ENCODE data around the gene RAB11FIP3. TPM values are rescaled to one million over a fixed set of nuclear protein-coding genes. Genes with fewer than 3 reads are reported as not detected.

The RAB11FIP3 gene
- total RNA-seq, 1 donor from 2014 or later, result 17.2 TPM

DNA sequence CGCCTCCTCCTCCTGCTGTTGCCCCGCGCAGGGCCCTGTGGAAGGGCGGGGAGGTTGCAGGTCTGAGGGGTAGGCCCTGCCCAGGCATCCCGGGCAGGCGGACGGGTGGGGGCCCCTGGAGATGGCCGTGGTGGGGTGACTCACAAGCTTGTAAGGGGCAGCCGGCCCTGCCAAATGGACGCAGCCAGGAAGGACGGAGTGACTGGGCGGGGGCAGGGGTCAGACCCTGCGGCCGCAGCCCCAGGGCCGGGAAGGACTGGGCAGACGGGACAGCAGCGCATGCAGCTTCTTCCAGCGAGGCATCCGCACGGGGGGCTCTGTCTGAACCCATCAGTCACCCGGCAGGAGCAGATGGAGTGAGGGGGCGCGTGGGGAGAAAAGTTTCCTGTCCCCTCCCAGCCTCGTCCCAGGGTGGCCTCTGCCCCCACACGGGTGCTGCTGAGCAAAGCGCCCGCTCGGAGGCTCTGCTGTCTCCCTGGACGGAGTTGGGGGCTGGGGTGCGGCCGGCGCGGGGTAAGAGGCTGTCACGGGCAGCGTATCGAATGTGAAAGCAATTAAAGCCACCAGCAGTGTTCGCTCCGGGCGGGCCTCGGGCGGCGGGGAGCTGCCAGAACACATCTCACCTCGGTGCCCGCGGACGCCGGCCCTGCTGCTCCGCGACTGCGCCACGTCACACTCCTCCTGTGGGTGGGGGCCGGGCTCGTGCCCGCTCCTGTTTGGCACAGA lies 129.4 kb downstream of the RAB11FIP3 start:
- no peak for DNase-seq

GRCh38 chr16:555528-556473 lies 130.4 kb downstream of the RAB11FIP3 start:
- no peak for DNase-seq

GRCh38 chr16:556474-557173 lies 131.2 kb downstream of the RAB11FIP3 start:
- no peak for DNase-seq

- no peak for DNase-seq
Observed at GRCh38 chr16:557463-558297, 132.2 kb downstream of the RAB11FIP3 start.

- DNase-seq, result no peak
Observed at GRCh38 chr16:558298-559020, 133.0 kb downstream of the RAB11FIP3 start.

- no peak for DNase-seq
Observed at GRCh38 chr16:559021-559380, 133.6 kb downstream of the RAB11FIP3 start.

DNA sequence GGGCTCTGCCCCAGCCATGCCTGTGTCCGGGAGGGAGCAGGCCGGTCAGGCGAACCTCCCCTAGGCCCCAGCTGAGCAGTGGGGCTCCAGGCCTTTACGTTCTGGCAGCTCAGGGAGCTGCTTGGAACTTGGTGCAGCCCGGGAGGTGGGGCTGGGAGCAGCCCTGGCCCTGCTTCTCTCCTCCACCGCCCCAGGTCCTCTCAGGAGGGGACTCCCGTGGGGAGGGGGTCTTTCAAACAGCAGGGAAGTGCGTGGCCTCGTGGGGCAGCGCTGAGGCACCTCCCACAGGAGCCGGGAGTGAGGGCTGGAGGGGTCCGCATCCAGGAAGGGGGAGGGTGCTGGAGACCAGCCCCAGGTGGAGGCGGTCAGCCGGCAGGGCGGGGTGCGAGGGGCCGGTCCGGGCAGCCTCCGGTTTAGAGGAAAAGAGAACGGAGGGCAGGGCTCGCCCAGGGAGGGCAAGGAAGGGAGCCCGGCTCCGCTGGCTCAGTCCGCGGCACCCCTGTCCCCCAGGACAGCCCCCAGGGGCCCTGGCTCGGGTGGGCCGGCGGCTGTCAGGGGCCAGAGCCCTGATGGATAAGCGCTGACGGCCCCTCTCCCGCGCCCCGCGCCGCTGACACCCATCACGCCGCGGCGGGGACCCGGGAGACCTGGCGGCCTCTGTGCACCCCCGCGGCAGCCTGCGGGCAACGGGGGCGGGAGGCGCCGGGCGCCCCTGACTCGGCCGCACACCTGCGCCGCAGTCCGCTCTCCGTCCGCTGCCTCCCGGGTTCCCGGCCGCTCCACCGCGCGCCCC lies 134.2 kb downstream of the RAB11FIP3 start:
- DNase-seq, result no peak

GRCh38 chr16:560204-560700 lies 134.8 kb downstream of the RAB11FIP3 start, which contains the start of gene PRR35:
TSS of gene PRR35 (plus strand) at chr16:560394. CDS start at chr16:563295, 2,901 bp downstream.
- no peak for DNase-seq

- DNase-seq, result no peak
Observed at GRCh38 chr16:560701-561412, 135.4 kb downstream of the RAB11FIP3 start.

DNA sequence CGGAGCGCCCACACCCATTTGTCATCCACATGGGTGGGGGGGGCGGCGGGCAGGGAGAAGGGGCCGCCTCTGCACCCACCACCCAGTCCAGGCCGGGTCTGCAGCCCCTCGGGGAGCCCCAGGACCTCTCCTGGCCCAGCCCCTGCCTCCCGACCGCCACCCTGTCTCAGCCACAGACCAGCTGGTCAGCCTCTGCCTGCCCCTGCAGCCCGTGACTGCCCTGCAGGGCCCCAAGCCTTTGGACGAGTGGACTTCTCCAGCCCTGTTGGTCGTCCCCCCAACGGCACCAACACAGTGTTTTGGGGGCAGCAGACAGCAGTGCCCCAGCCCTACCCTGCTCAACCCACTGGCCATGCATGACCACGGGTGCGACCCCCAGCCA lies 136.0 kb downstream of the RAB11FIP3 start:
- no peak for DNase-seq

GRCh38 chr16:561957-562938 lies 136.8 kb downstream of the RAB11FIP3 start:
- DNase-seq, result no peak

DNA sequence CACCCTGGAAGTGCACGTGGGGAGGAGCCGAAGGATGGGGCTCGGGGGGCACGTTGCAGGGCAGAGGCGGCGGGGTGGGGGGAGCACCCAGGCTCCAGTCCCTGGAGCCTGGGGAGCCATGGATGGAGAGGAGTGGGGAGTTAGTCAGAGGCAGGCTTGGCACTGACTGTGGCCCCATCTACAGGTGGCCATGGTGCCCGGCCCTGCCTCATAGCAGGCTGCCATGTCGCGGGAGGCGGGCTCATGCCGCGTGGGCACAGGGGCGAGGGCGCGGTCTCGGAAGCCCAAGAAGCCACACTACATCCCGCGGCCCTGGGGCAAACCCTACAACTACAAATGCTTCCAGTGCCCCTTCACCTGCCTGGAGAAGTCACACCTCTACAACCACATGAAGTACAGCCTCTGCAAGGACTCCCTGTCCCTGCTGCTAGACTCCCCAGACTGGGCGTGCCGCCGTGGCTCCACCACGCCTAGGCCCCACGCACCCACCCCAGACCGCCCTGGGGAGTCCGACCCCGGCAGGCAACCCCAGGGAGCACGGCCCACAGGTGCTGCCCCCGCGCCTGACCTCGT lies 137.7 kb downstream of the RAB11FIP3 start:
- DNase-seq, result no peak

DNA sequence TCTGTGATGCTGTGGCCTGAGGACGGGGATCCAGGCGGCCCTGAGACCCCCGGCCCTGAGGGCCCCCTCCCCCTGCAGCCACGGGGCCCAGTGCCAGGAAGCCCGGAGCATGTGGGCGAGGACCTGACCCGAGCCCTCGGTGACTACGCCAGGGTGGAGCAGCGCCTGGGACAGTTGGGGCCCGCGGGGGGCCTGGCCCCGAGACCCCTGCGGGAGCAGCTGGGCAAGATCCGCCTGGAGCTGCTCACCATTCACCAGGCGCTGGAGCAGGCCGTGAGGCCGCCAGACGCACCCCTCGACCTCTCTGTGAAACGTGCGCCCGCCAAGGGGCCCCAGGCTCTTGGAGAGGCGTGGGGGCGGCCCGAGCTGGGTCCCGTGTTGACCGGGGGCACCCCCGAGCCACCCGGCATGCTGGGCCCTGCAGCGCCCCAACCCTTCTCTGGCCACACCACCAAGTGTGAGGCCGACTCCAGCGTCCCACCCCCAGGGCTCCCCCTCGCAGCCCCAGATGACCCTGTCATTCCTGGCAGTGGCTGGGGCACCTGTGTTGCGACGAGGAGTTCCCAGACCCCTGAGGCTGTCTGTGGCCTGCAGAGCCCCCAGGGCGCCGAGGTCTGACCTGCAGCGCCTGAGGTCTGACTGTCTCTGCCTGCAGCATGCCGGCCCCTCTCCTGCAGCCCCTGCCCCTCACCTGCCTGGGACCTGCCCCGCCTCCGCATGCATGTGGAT lies 139.4 kb downstream of the RAB11FIP3 start:
- DNase-seq, result no peak

- no peak for DNase-seq
Observed at GRCh38 chr16:565419-566330, 140.2 kb downstream of the RAB11FIP3 start.

DNA sequence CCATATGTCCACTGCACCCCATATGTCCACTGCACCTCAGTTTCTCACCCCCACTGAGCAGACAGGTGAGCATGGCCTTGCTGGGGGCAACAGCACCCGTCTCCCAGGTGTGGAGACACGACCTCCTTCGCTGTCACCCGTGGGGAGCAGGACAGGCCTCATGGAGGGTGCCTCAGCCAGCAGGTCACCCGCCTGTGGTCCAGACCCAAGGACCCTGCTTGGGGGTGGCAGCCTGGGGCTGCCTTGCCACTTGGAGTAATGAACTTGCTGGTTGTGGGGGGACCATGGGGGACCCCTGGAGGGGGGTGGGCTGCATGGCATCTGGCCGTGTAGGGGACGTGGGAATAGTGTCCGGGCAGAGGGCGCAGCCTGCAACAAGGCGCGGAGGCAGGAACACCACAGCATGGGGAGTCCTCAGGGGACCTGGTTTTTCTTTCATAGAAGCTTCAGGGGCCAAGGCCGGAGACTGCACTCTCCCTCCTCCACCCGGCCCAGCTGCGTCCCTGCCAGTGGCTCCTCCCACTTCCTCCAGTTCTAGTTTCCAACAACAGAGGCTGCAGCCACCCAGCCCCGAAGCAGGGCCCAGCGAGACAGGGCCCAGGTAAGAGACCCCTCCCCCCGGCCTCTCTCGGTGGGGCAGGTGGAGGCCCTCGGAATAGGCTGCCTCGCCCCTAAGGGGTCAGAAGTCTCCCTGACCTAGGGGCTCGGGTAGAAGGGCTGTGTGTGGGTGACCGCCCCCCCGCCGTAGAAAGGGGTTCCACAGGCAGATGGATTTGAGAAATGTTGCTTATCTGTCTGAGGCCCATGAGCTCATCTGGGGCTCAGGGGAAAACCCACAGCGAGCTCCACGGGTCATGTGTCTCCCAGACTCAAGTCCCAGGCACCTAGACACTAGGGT lies 141.3 kb downstream of the RAB11FIP3 start, which contains the start of gene NHLRC4:
TSS of gene NHLRC4 (plus strand) at position 531 of the 898 bp plus-strand sequence. CDS start 1,043 bp downstream, outside the sequence.
- peak; percentile 21 for DNase-seq
